Ovary (tissue), 3 donors: ENCODE measurements around the gene CCBE1.

Source experiments
- CTCF ChIP-seq, 3 donors: fragments of 450-650 bp in 2 of 3; fragments of 200-600 bp in 1 of 3; IDR thresholded peaks; one replicate each; pipeline versions ENCODE4 v1.5.1 to v1.8.0; 2016 to 2022; ENCODE audit warnings: antibody characterized with exemption in 3 of 3, mild to moderate bottlenecking in 1 of 3
- EP300 ChIP-seq: sonication (generic); formaldehyde crosslinking; IDR thresholded peaks from one replicate; pipeline ENCODE4 v1.6.1; 2017; ENCODE audit warnings: antibody characterized with exemption
- POLR2A ChIP-seq: fragments of 450-650 bp; IDR thresholded peaks from one replicate; pipeline ENCODE4 v1.6.1; 2017; ENCODE audit warnings: antibody characterized with exemption, mild to moderate bottlenecking, moderate library complexity
- donor health status: DM: no; HTN: no; CAD: no.

- TF ChIP-seq CTCF (IDR thresholded peaks at IDR 0.05) (no peak), POLR2A (no peak), EP300 (no peak)
These were observed 11.7 kb downstream of the CCBE1 start for GRCh38 chr18:59685501-59685900.
